ENCODE data around the gene ZBTB5.

ZBTB5 gene

DNA sequence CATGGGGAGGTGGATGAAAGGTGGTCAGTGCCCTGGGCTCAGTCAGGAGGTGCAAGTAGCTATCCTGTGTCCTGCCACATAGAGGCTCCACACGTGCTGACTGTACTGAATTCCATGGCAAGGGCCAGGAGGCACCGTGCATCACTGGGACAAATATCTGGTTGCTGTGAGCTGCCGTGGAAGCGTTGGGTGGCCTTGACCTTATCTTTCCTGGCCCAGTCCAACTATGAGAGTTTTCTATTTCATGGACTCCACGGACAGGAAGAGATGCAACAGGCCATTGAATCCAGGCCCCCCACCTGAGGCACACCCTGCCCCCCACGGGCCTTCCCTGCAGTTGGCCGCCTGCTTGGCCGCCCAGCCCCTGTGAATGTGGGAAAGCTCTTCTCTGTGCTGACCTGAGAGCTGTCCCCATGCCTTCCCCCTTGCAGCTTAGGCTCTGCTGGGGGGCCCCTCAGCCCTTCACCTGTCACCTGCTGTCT is 41.0 kb downstream of the ZBTB5 start:
- TF ChIP-seq, protein P1, sequence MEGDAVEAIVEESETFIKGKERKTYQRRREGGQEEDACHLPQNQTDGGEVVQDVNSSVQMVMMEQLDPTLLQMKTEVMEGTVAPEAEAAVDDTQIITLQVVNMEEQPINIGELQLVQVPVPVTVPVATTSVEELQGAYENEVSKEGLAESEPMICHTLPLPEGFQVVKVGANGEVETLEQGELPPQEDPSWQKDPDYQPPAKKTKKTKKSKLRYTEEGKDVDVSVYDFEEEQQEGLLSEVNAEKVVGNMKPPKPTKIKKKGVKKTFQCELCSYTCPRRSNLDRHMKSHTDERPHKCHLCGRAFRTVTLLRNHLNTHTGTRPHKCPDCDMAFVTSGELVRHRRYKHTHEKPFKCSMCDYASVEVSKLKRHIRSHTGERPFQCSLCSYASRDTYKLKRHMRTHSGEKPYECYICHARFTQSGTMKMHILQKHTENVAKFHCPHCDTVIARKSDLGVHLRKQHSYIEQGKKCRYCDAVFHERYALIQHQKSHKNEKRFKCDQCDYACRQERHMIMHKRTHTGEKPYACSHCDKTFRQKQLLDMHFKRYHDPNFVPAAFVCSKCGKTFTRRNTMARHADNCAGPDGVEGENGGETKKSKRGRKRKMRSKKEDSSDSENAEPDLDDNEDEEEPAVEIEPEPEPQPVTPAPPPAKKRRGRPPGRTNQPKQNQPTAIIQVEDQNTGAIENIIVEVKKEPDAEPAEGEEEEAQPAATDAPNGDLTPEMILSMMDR (IDR thresholded peaks at IDR 0.05; ENCODE audit: low read depth, low read length): no peak
- H3K4me3 ChIP-seq (replicated peaks in 1 of 2; ENCODE audit: low read depth in 2 of 2, low read length in 2 of 2): peak overlapping the region in 1 of 2 donors; percentile 13
- no peak for DNase-seq (ENCODE audit: low read depth in 2 of 2)

DNA sequence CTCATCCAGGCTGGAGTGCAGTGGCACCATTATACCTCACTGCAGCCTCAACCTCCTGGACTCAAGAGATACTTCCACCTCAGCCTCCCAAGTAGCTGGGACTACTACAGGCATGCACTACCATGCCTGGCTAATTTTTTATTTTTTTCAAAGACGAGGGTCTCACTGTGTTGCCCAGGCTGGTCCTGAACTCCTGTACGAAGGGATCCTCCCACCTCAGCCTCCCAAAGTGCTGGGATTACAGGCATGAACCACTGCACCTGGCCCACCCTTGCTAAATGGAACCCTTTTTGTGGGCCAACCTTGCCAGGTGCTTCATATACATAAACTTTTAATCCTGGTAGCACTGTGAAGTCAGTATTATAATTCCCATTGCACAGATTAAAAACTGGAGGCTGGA is 41.7 kb downstream of the ZBTB5 start:
- H3K4me3 ChIP-seq (replicated peaks in 1 of 2; ENCODE audit: low read depth in 2 of 2, low read length in 2 of 2): peak overlapping the region; percentile 71 to 76
- TF ChIP-seq, protein P1 (IDR thresholded peaks at IDR 0.05; ENCODE audit: low read depth, low read length): no peak
- no peak for DNase-seq (ENCODE audit: low read depth in 2 of 2)

DNA sequence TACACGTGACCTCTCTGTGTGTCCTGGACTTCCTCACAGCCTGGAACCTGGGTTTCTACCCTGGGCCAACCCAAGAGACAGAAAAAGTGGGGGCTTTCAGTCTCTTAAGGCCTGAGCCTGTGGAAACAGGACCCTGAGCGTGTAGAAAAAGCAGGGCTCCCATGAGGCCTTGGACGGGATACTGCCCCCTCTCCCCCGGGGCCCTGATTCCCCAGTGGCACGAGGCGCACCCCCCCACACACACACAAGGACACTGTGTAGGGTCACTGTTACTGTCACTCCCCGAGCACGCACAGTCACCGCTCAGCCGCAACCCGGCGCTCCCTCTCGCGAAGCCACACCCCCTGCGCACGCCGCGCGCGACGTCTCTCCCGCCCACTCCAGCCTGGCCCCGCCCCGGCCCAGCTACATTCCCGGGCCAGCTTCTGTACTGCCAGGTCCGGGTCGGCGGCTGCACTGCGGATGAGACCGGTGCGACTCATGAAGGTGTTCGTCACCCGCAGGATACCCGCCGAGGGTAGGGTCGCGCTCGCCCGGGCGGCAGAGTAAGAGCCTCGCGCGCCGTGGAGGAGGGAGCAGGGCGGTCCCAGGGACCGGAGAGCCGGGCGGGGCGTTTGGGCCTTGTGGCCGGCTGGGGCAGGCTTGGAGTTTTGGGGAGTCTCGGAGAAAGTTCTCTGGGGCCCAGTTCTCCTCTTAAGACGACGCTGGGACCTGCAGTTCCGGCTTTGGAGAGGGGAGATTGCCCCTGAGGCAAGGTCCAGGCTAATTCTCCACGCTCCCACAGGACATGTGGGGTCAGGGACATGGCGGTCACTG is 42.8 kb downstream of the ZBTB5 start, which contains the start of gene GRHPR:
Gene GRHPR (plus strand): TSS at position 408 of the 816 bp plus-strand sequence. CDS start 55 bp downstream, at position 463.
- DNase-seq (ENCODE audit: low read depth in 2 of 2): peak; percentile 74 to 75
- peak within 1 kb of the TSS; percentile 71 to 76 for H3K4me3 ChIP-seq (replicated peaks in 1 of 2; ENCODE audit: low read depth in 2 of 2, low read length in 2 of 2)

DNA sequence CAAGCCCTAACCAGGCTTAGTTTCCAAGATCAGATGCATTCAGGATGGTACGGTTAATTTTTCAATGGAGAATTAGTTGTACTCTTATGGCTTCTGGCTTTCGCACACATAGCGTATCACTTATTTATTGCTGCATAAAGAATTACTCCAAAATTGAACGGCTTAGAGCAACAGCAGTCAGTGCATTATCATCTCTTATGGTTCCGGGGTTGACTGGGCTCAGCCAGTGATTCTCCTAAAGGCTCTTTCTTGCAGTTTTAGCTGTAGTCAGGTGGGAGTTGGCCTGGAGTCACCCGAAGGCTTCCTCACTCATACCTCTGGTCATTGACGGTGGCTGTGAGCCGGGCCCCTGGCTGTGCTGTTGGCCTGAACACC is 43.3 kb downstream of the ZBTB5 start:
- no peak for DNase-seq (ENCODE audit: low read depth in 2 of 2)
- TF ChIP-seq, protein P1 (IDR thresholded peaks at IDR 0.05; ENCODE audit: low read depth, low read length): no peak

More for the DNA sequence above, 42.8 kb downstream of the ZBTB5 start, which contains the start of gene GRHPR:
- TF ChIP-seq, protein P1 (IDR thresholded peaks at IDR 0.05; ENCODE audit: low read depth, low read length): no peak

DNA sequence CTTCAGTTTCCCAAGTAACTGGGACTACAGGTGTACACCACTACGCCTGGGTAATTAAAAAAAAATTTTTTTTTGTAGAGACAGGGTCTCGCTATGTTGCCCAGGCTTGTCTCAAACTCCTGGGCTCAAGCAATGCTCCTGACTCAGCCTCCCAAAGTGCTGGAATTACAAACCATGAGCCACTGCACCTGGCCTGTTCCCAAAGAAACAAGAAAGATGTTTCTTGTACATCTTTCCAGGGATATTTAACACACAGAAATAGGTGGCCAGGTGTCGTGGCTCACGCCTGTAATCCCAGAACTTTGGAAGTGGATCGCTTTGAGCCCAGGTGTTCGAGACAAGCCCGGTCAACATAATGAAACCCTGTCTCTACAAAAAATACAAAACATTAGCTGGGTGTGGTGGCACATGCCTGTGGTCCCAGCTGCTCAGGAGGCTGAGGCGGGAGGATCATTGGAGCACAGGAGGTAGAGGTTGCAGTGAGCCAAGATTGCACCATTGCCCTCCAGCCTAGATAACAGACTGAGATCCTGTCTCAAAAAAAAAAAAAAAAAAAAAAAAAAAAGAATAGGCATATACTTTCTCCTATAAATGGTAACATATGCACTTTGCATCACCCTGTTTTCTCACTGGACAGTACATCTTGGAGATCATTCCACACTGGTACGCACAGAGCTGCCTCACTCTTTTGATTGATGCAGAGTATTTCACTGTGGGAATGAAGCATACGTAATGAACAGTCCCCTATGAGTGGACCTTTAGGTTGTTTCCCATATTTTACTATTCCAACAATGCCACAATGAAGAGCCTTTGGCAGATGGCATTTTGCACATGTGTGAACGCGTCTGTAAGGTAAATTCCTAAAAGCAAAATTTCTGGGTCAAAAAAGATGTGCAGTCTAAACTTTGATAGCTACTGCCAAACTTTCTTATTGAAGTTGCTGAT is 44.7 kb downstream of the ZBTB5 start:
- TF ChIP-seq, protein P1 (IDR thresholded peaks at IDR 0.05; ENCODE audit: low read depth, low read length): no peak
- DNase-seq (ENCODE audit: low read depth in 2 of 2): no peak
- no peak overlapping the region for H3K4me3 ChIP-seq (replicated peaks in 1 of 2; ENCODE audit: low read depth in 2 of 2, low read length in 2 of 2)

More for the DNA sequence above, 43.3 kb downstream of the ZBTB5 start:
- peak overlapping the region; percentile 71 to 76 for H3K4me3 ChIP-seq (replicated peaks in 1 of 2; ENCODE audit: low read depth in 2 of 2, low read length in 2 of 2)

DNA sequence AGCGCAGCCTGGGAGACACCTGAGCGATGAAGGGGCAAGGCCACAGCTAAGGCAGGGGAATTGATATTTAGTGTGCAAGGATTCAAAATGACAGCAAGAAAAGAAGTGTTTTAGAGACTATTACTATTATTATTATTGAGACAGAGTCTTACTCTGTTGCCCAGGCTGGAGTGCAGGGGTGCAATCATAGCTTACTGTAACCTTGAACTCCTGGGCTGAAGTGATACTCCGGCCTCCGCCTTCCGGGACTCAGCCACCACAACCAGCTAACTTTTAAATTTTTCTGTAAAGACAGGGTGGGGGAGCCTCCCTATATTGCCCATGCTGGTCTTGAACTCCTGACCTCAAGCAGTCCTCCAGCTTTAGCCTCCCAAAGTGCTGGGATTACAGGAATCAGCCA is 46.0 kb downstream of the ZBTB5 start:
- DNase-seq (ENCODE audit: low read depth in 2 of 2): no peak

More for the DNA sequence above, 46.0 kb downstream of the ZBTB5 start:
- no peak overlapping the region for H3K4me3 ChIP-seq (replicated peaks in 1 of 2; ENCODE audit: low read depth in 2 of 2, low read length in 2 of 2)
- TF ChIP-seq, protein P1 (IDR thresholded peaks at IDR 0.05; ENCODE audit: low read depth, low read length): no peak

Data from cardiac fibroblast (primary cell).